H9 (cell line): ENCODE measurements around the gene MAPK14. TPM values are rescaled to one million over a fixed set of nuclear protein-coding genes. Genes with fewer than 3 reads are reported as not detected.

Source experiments
- DNase-seq: peaks from one replicate; pipeline ENCODE4 v3.0.0-alpha.2; 2017
- H2AFZ ChIP-seq: one replicate; pipeline ENCODE4 v1.6.1; 2013; ENCODE audit warnings: mild to moderate bottlenecking, low read length, control low read depth, moderate library complexity
- H2AK5ac ChIP-seq: 2 replicates; pipeline ENCODE4 v1.6.1; 2013; ENCODE audit warnings: low read length, control low read depth, mixed read lengths; ENCODE audit not compliant: insufficient read length
- H2BK120ac ChIP-seq: one replicate; pipeline ENCODE4 v1.6.1; 2013; ENCODE audit warnings: low read depth, mild to moderate bottlenecking, low read length, control low read depth, inconsistent platforms; ENCODE audit not compliant: poor library complexity, severe bottlenecking
- H2BK12ac ChIP-seq: 2 replicates; pipeline ENCODE4 v1.6.1; 2013; ENCODE audit warnings: low read length, control low read depth, mixed read lengths, low read depth; ENCODE audit not compliant: insufficient read length
- H2BK15ac ChIP-seq: 2 replicates; pipeline ENCODE4 v1.6.1; 2013; ENCODE audit warnings: low read depth, low read length, control low read depth
- H2BK20ac ChIP-seq: one replicate; pipeline ENCODE4 v1.6.1; 2013; ENCODE audit warnings: low read depth, mild to moderate bottlenecking, low read length, control low read depth, inconsistent platforms; ENCODE audit not compliant: poor library complexity, severe bottlenecking
- H2BK5ac ChIP-seq: 2 replicates; pipeline ENCODE4 v1.6.1; 2013; ENCODE audit warnings: low read length, control low read depth, mixed read lengths; ENCODE audit not compliant: insufficient read length
- H3K14ac ChIP-seq: 2 replicates; pipeline ENCODE4 v1.6.1; 2013; ENCODE audit warnings: low read length, control low read depth; ENCODE audit not compliant: insufficient read depth
- H3K18ac ChIP-seq: 2 replicates; pipeline ENCODE4 v1.6.1; 2013; ENCODE audit warnings: low read depth, mild to moderate bottlenecking, mixed read lengths, low read length, control low read depth; ENCODE audit not compliant: insufficient read length
- H3K23ac ChIP-seq: 2 replicates; pipeline ENCODE4 v1.6.1; 2013; ENCODE audit warnings: low read length, control low read depth, mixed read lengths, low read depth; ENCODE audit not compliant: insufficient read length
- H3K23me2 ChIP-seq: 2 replicates; pipeline ENCODE4 v1.6.1; 2013; ENCODE audit warnings: low read depth, mild to moderate bottlenecking, mixed read lengths, low read length, control low read depth; ENCODE audit not compliant: insufficient read length, poor library complexity, severe bottlenecking
- H3K27ac ChIP-seq: 2 replicates; pipeline ENCODE4 v1.5.1; 2013; ENCODE audit warnings: low read length, control low read depth, mixed read lengths, low read depth; ENCODE audit not compliant: insufficient read length
- H3K27me3 ChIP-seq: 2 replicates; pipeline ENCODE4 v1.6.1; 2013; ENCODE audit warnings: low read length, control low read depth, inconsistent platforms; ENCODE audit not compliant: insufficient read depth
- H3K4ac ChIP-seq: 2 replicates; pipeline ENCODE4 v1.6.1; 2013; ENCODE audit warnings: low read depth, mild to moderate bottlenecking, control low read depth, inconsistent platforms, low read length, moderate library complexity
- H3K4me1 ChIP-seq: 2 replicates; pipeline ENCODE4 v1.6.1; 2013; ENCODE audit warnings: low read length, control low read depth, inconsistent platforms; ENCODE audit not compliant: insufficient read depth
- H3K4me2 ChIP-seq: 2 replicates; pipeline ENCODE4 v1.6.1; 2013; ENCODE audit warnings: low read length, control low read depth, mixed read lengths; ENCODE audit not compliant: insufficient read length, insufficient read depth
- H3K56ac ChIP-seq: 2 replicates; pipeline ENCODE4 v1.6.1; 2013; ENCODE audit warnings: low read depth, mild to moderate bottlenecking, mixed read lengths, low read length, control low read depth; ENCODE audit not compliant: insufficient read length
- H3K79me1 ChIP-seq: 2 replicates; pipeline ENCODE4 v1.6.1; 2013; ENCODE audit warnings: low read depth, mild to moderate bottlenecking, moderate library complexity, low read length, control low read depth, inconsistent platforms; ENCODE audit not compliant: insufficient read depth, poor library complexity, severe bottlenecking
- H3K79me2 ChIP-seq: 2 replicates; pipeline ENCODE4 v1.6.1; 2013; ENCODE audit warnings: low read length, control low read depth, inconsistent platforms; ENCODE audit not compliant: insufficient read depth
- H3K9ac ChIP-seq: 2 replicates; pipeline ENCODE4 v1.6.1; 2013; ENCODE audit warnings: low read length, control low read depth, mixed read lengths; ENCODE audit not compliant: insufficient read length; ENCODE audit errors: extremely low read depth
- H3K9me3 ChIP-seq: one replicate; pipeline ENCODE4 v1.6.1; 2013; ENCODE audit warnings: low read depth, low read length, inconsistent platforms; ENCODE audit not compliant: control insufficient read depth
- H3T11ph ChIP-seq: one replicate; pipeline ENCODE4 v1.6.1; 2013; ENCODE audit warnings: mild to moderate bottlenecking, low read length, control low read depth, inconsistent platforms
- H4K20me1 ChIP-seq: one replicate; pipeline ENCODE4 v1.6.1; 2013; ENCODE audit not compliant: control insufficient read depth, insufficient read length, insufficient read depth
- H4K5ac ChIP-seq: 2 replicates; pipeline ENCODE4 v1.6.1; 2013; ENCODE audit warnings: low read depth, mild to moderate bottlenecking, mixed read lengths, low read length, control low read depth; ENCODE audit not compliant: insufficient read length
- H4K8ac ChIP-seq: replicated peaks from 2 replicates; pipeline ENCODE4 v1.6.1; 2013; ENCODE audit warnings: low read length, control low read depth, mixed read lengths, low read depth; ENCODE audit not compliant: insufficient read length
- H4K91ac ChIP-seq: 2 replicates; pipeline ENCODE4 v1.6.1; 2013; ENCODE audit warnings: low read depth, mild to moderate bottlenecking, moderate library complexity, mixed read lengths, low read length, control low read depth; ENCODE audit not compliant: insufficient read length
- H3K27ac Mint-ChIP-seq, 3 experiments: 2 replicates in 2 of 3; 3 replicates in 1 of 3; pipeline ENCODE4 v1.8.0; 2020 to 2021; ENCODE audit warnings: mixed read lengths in 3 of 3, mild to moderate bottlenecking in 1 of 3, moderate library complexity in 1 of 3
- H3K27me3 Mint-ChIP-seq: 2 replicates; pipeline ENCODE4 v1.8.0; 2021; ENCODE audit warnings: low read depth, mild to moderate bottlenecking, moderate library complexity, mixed read lengths
- H3K36me3 Mint-ChIP-seq, 3 experiments: 2 replicates in 2 of 3; 3 replicates in 1 of 3; pipeline ENCODE4 v1.8.0; 2020 to 2021; ENCODE audit warnings: low read depth in 3 of 3, mixed read lengths in 3 of 3; ENCODE audit not compliant: insufficient read depth in 1 of 3
- H3K4me1 Mint-ChIP-seq, 2 experiments: 2 replicates each; pipeline ENCODE4 v1.8.0; 2020; ENCODE audit warnings: mixed read lengths in 2 of 2
- H3K4me3 Mint-ChIP-seq, 2 experiments: 2 replicates in 1 of 2; 3 replicates in 1 of 2; pipeline ENCODE4 v1.8.0; 2020 to 2021; ENCODE audit warnings: mild to moderate bottlenecking in 2 of 2, mixed read lengths in 2 of 2, moderate library complexity in 1 of 2
- H3K9me3 Mint-ChIP-seq, 2 experiments: 2 replicates in 1 of 2; 3 replicates in 1 of 2; pipeline ENCODE4 v1.8.0; 2020; ENCODE audit warnings: mild to moderate bottlenecking in 2 of 2, mixed read lengths in 2 of 2, moderate library complexity in 1 of 2
- WGBS: extraction: QIAGEN DNeasy Blood & Tissue Kit; methylation state at CpG from one replicate; pipeline ENCODE4 v1.1.7; 2013; ENCODE audit warnings: missing lambda C conversion rate, low lambda C conversion rate, mixed read lengths; ENCODE audit not compliant: insufficient read length; ENCODE audit errors: extremely low coverage; 5-methylcytosine and 5-hydroxymethylcytosine counted together
- total RNA-seq: library from RNA; stranded (reverse); gene quantifications from 2 replicates; pipeline ENCODE4 v1.2.1, GENCODE V29; 2021
- TF ChIP-seq, protein P1 (sequence below): fragments of 200-600 bp; sonication (generic); conservative IDR thresholded peaks from 3 replicates; pipeline ENCODE4 v1.8.0; 2021; ENCODE audit warnings: antibody characterized with exemption, mild to moderate bottlenecking

The MAPK14 gene
- total RNA-seq, 1 experiment from 2014 or later = 40.5 TPM

DNA sequence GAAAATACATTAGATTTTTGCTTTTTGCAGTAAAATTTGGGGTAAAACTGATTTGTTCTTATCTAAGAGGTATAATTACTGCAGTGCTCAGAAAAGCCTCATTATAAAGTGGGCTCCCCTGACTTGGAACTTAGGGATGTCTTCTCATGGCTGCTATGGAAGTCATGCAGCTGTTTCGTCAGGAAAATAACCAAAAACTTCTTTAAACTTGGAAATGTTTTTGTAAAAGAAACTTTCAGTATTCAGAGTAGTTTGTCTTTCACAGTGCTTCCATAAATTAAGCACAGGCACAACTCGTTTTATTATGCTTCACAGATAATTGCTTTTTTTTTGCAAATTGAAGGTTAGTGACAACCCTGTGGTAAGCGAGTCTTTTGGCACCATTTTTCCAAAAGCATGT lies 6.8 kb downstream of the MAPK14 start:
- no peak overlapping the region for H2BK5ac ChIP-seq
- H3K79me1 ChIP-seq = peaks cover 6% of the 10 kb centered on the region
- no peak overlapping the region for H2AFZ ChIP-seq
- H2BK120ac ChIP-seq = no peak overlapping the region
- H2BK15ac ChIP-seq = no peak overlapping the region
- no peak overlapping the region for H3K18ac ChIP-seq
- Mint-ChIP-seq H3K9me3 (no peaks in the 10 kb centered on the region), H3K27ac (no peak overlapping the region), H3K4me3 (no peak overlapping the region), H3K4me1 (peaks cover 7 to 40% of the 10 kb centered on the region in 2 experiments), H3K27me3 (no peaks in the 10 kb centered on the region), H3K36me3 (peaks cover 0 to 3% (median 0%) of the 10 kb centered on the region in 3 experiments; a peak in 2 of 7 replicates)
- no peaks in the 10 kb centered on the region; the same call in 1 of the 2 replicates for H3K4me1 ChIP-seq
- H3K23ac ChIP-seq = no peak overlapping the region
- no CpG with 5 or more reads among the region's 3 CpGs for WGBS
- H3K23me2 ChIP-seq = no peaks in the 10 kb centered on the region
- no peak overlapping the region for H3K4ac ChIP-seq
- H3K27ac ChIP-seq = no peak overlapping the region
- H4K20me1 ChIP-seq = no peaks in the 10 kb centered on the region
- no peak overlapping the region for H2AK5ac ChIP-seq
- H2BK20ac ChIP-seq = no peak overlapping the region
- H3K14ac ChIP-seq = no peak overlapping the region
- H3K79me2 ChIP-seq = peaks cover 17% of the 10 kb centered on the region; the same call in 1 of the 2 replicates
- no peaks in the 10 kb centered on the region for H3K27me3 ChIP-seq
- H3K56ac ChIP-seq = no peak overlapping the region
- DNase-seq = no peak
- no peak overlapping the region for H4K8ac ChIP-seq
- no peak overlapping the region for H3K4me2 ChIP-seq
- H3K9me3 ChIP-seq = no peaks in the 10 kb centered on the region
- no peak overlapping the region for H4K5ac ChIP-seq
- no peak overlapping the region for H3K9ac ChIP-seq
- TF ChIP-seq, protein P1, sequence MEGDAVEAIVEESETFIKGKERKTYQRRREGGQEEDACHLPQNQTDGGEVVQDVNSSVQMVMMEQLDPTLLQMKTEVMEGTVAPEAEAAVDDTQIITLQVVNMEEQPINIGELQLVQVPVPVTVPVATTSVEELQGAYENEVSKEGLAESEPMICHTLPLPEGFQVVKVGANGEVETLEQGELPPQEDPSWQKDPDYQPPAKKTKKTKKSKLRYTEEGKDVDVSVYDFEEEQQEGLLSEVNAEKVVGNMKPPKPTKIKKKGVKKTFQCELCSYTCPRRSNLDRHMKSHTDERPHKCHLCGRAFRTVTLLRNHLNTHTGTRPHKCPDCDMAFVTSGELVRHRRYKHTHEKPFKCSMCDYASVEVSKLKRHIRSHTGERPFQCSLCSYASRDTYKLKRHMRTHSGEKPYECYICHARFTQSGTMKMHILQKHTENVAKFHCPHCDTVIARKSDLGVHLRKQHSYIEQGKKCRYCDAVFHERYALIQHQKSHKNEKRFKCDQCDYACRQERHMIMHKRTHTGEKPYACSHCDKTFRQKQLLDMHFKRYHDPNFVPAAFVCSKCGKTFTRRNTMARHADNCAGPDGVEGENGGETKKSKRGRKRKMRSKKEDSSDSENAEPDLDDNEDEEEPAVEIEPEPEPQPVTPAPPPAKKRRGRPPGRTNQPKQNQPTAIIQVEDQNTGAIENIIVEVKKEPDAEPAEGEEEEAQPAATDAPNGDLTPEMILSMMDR = no peak
- no peak overlapping the region for H4K91ac ChIP-seq
- no peak overlapping the region for H2BK12ac ChIP-seq
- no peak overlapping the region for H3T11ph ChIP-seq
